Measurements from ENCODE around the gene JAK3. TPM values are rescaled to one million over a fixed set of nuclear protein-coding genes. Genes with fewer than 3 reads are reported as not detected.

Gene JAK3
- total and polyA plus RNA-seq, 2 donors (not counting 3 experiments of a cell fraction or from before 2014, with no cell fraction given), result 3.1 to 3.8 TPM

- H3K9ac ChIP-seq (replicated peaks; ENCODE audit: extremely low read depth, insufficient read depth, low read length), result no peak overlapping the region
- H3K27ac ChIP-seq (ENCODE audit: insufficient read depth, low read depth, low read length), result no peak overlapping the region
- no peaks in the 10 kb centered on the region for H3K27me3 ChIP-seq (ENCODE audit: control insufficient read depth in 2 of 2, insufficient read depth in 2 of 2, low read length in 2 of 2)
- no peaks in the 10 kb centered on the region for H3K9me1 ChIP-seq (replicated peaks; ENCODE audit: control insufficient read depth, extremely low read depth, insufficient read depth, low read length)
- intact Hi-C loops (cut with micrococcal nuclease), result no loop called here
- H3K79me2 ChIP-seq (ENCODE audit: control insufficient read depth, insufficient read depth, low read length), result no peaks in the 10 kb centered on the region
- ChIA-PET CTCF (no interaction called here), POLR2A (no interaction called here)
- BruUV-seq (replicated peaks), result no TSS peak
- dilution Hi-C loops (cut with MboI; ENCODE audit: extremely low pct_ligation_motif_present, low sequenced_read_pairs), result no loop called here
- peaks cover 9% of the 10 kb centered on the region for H3K4me1 ChIP-seq (ENCODE audit: control insufficient read depth, extremely low read depth, insufficient read depth, low read length)
- H2AFZ ChIP-seq (ENCODE audit: low read depth, low read length), result no peak overlapping the region
- FAIRE-seq (no peak), DNase-seq (ENCODE audit: low read depth, low spot score) (no peak)
- no peaks in the 10 kb centered on the region for H4K20me1 ChIP-seq (replicated peaks; ENCODE audit: control insufficient read depth, extremely low read depth, insufficient read depth, low read length)
- H3K4me3 ChIP-seq (replicated peaks in 1 of 3; ENCODE audit: insufficient read depth in 1 of 3, low read depth in 1 of 3, low read length in 3 of 3), result no peak overlapping the region
- no peak overlapping the region for H3K4me2 ChIP-seq (ENCODE audit: insufficient read depth, low read length)
- H3K9me3 ChIP-seq (replicated peaks; ENCODE audit: control insufficient read depth, insufficient read depth, low read length), result no peaks in the 10 kb centered on the region
- H3K36me3 ChIP-seq (ENCODE audit: control insufficient read depth in 2 of 2, extremely low read depth in 1 of 2, insufficient read depth in 2 of 2, low read length in 2 of 2), result no peaks in the 10 kb centered on the region
- TF ChIP-seq FOS (IDR thresholded peaks at IDR 0.05; ENCODE audit: borderline replicate concordance, insufficient read depth, low read length), result no peak
Observed at GRCh38 chr19:17841371-17841809, 6.4 kb downstream of the JAK3 start.

GRCh38 chr19:17840019-17840418 lies 7.8 kb downstream of the JAK3 start:
- no peak overlapping the region for H3K4me3 ChIP-seq (replicated peaks in 1 of 3; ENCODE audit: insufficient read depth in 1 of 3, low read depth in 1 of 3, low read length in 3 of 3)
- FAIRE-seq (no peak), DNase-seq (ENCODE audit: low read depth, low spot score) (no peak)
- H3K4me2 ChIP-seq (ENCODE audit: insufficient read depth, low read length), result no peak overlapping the region
- H3K36me3 ChIP-seq (ENCODE audit: control insufficient read depth in 2 of 2, extremely low read depth in 1 of 2, insufficient read depth in 2 of 2, low read length in 2 of 2), result no peaks in the 10 kb centered on the region
- intact Hi-C loops (cut with micrococcal nuclease) (no loop called here), dilution Hi-C loops (cut with MboI; ENCODE audit: extremely low pct_ligation_motif_present, low sequenced_read_pairs) (no loop called here)
- ChIA-PET POLR2A (no interaction called here), CTCF (interaction anchor here (1.7 kb wide), 1 partner anchor 15 kb away, joined by 5 read pairs; no protein-coding TSS in a partner anchor)
- H3K9ac ChIP-seq (replicated peaks; ENCODE audit: extremely low read depth, insufficient read depth, low read length), result no peak overlapping the region
- H3K9me1 ChIP-seq (replicated peaks; ENCODE audit: control insufficient read depth, extremely low read depth, insufficient read depth, low read length), result no peaks in the 10 kb centered on the region
- H2AFZ ChIP-seq (ENCODE audit: low read depth, low read length), result no peak overlapping the region
- H3K27me3 ChIP-seq (ENCODE audit: control insufficient read depth in 2 of 2, insufficient read depth in 2 of 2, low read length in 2 of 2), result no peaks in the 10 kb centered on the region
- H3K9me3 ChIP-seq (replicated peaks; ENCODE audit: control insufficient read depth, insufficient read depth, low read length), result no peaks in the 10 kb centered on the region
- no peak overlapping the region for H3K27ac ChIP-seq (ENCODE audit: insufficient read depth, low read depth, low read length)
- no peaks in the 10 kb centered on the region for H4K20me1 ChIP-seq (replicated peaks; ENCODE audit: control insufficient read depth, extremely low read depth, insufficient read depth, low read length)
- peaks cover 9% of the 10 kb centered on the region for H3K4me1 ChIP-seq (ENCODE audit: control insufficient read depth, extremely low read depth, insufficient read depth, low read length)
- no peaks in the 10 kb centered on the region for H3K79me2 ChIP-seq (ENCODE audit: control insufficient read depth, insufficient read depth, low read length)
- TF ChIP-seq GATA2 (IDR thresholded peaks at IDR 0.05; ENCODE audit: insufficient read depth, insufficient read length, low read depth, low read length), result no peak
- no peak for TF ChIP-seq POLR2A (IDR thresholded peaks at IDR 0.05; ENCODE audit: low read depth, low read length)
- TF ChIP-seq POLR2AphosphoS5 (IDR thresholded peaks at IDR 0.05; ENCODE audit: insufficient read depth, low read depth, low read length), result no peak
- no peak for TF ChIP-seq MYC (IDR thresholded peaks at IDR 0.05; ENCODE audit: low read depth, low read length)
- no peak for TF ChIP-seq CTCF (IDR thresholded peaks at IDR 0.05; ENCODE audit: extremely low read depth in 1 of 2, insufficient read depth in 1 of 2, low read depth in 1 of 2, low read length in 2 of 2)
- no peak for TF ChIP-seq EZH2 (IDR thresholded peaks at IDR 0.05; ENCODE audit: borderline replicate concordance, low read depth, low read length, severe bottlenecking)
- no peak for TF ChIP-seq MAX (IDR thresholded peaks at IDR 0.05; ENCODE audit: insufficient read depth, insufficient read length)
- no peak for TF ChIP-seq JUN (IDR thresholded peaks at IDR 0.05; ENCODE audit: borderline replicate concordance, insufficient read depth, insufficient read length, low read depth)
- TF ChIP-seq FOS (IDR thresholded peaks at IDR 0.05; ENCODE audit: borderline replicate concordance, insufficient read depth, low read length), result no peak
- no TSS peak for BruUV-seq (replicated peaks)

Measured in endothelial cell of umbilical vein (primary cell).